K562 (cell line): ENCODE data around the gene RANBP3. TPM values are rescaled to one million over a fixed set of nuclear protein-coding genes. Genes with fewer than 3 reads are reported as not detected.

Experiments used
- ARHGAP35 ChIP-seq: fragments of 450-650 bp; IDR thresholded peaks from 2 replicates; pipeline ENCODE4 v1.6.1; 2018; ENCODE audit not compliant: partially characterized antibody
- ATF2 ChIP-seq: sonication (generic); formaldehyde crosslinking; IDR thresholded peaks from 2 replicates; pipeline ENCODE4 v1.8.1; 2022; ENCODE audit warnings: missing genetic modification reagents
- CREB3 ChIP-seq: fragments of 450-650 bp; conservative IDR thresholded peaks from 2 replicates; pipeline ENCODE4 v1.6.1; 2016; ENCODE audit warnings: missing genetic modification characterization, low read depth, mild to moderate bottlenecking, missing compliant biosample characterization, moderate library complexity
- HMBOX1 ChIP-seq: sonication (generic); IDR thresholded peaks from 2 replicates; pipeline ENCODE4 v1.6.1; 2016
- NFRKB ChIP-seq: fragments of 450-650 bp; IDR thresholded peaks from 2 replicates; pipeline ENCODE4 v1.6.1; 2016; ENCODE audit warnings: low read depth
- PATZ1 ChIP-seq: fragments of 250-450 bp; sonication (Bioruptor Pico); IDR thresholded peaks from 2 replicates; pipeline ENCODE4 v1.5.0; 2020; ENCODE audit warnings: mild to moderate bottlenecking, borderline replicate concordance
- PTTG1 ChIP-seq: fragments of 450-650 bp; IDR thresholded peaks from 2 replicates; pipeline ENCODE4 v1.6.1; 2016; ENCODE audit warnings: low read depth, mild to moderate bottlenecking, missing genetic modification characterization, missing compliant biosample characterization
- SNRNP70 ChIP-seq: fragments of 200-400 bp; formaldehyde crosslinking; optimal IDR thresholded peaks from 2 replicates; pipeline ENCODE3; 2017; ENCODE audit warnings: low read depth, low read length
- SREBF2 ChIP-seq: sonication (generic); formaldehyde crosslinking; IDR thresholded peaks from 2 replicates; pipeline ENCODE4 v1.4.0; 2020; ENCODE audit warnings: mild to moderate bottlenecking, missing genetic modification reagents
- THRA ChIP-seq: fragments of 450-650 bp; IDR thresholded peaks from 2 replicates; pipeline ENCODE4 v1.6.1; 2017; ENCODE audit warnings: mild to moderate bottlenecking, moderate library complexity
- ZBTB9 ChIP-seq: fragments of 450-650 bp; formaldehyde crosslinking; IDR thresholded peaks from 2 replicates; pipeline ENCODE4 v1.4.0; 2020; ENCODE audit warnings: mild to moderate bottlenecking, moderate library complexity
- ZNF347 ChIP-seq: fragments of 450-650 bp; formaldehyde crosslinking; IDR thresholded peaks from 2 replicates; pipeline ENCODE4 v1.4.0; 2020; ENCODE audit warnings: low read depth, mild to moderate bottlenecking, moderate library complexity
- ZNF518B ChIP-seq: fragments of 250-450 bp; sonication (Bioruptor Pico); IDR thresholded peaks from 2 replicates; pipeline ENCODE4 v1.5.0; 2021; ENCODE audit warnings: mild to moderate bottlenecking, moderate library complexity
- ZNF75A ChIP-seq: fragments of 450-650 bp; formaldehyde crosslinking; IDR thresholded peaks from 2 replicates; pipeline ENCODE4 v1.4.0; 2020; ENCODE audit warnings: mild to moderate bottlenecking
- polyA plus RNA-seq, 8 experiments: library from polyadenylated mRNA; depleted of rRNA in 4 of 8; stranded (reverse) in 5 of 8; unstranded in 3 of 8; fragments of >200 nt; fragmentation: Nextera tagmentation in 2 of 8; fragmentation: Illumina TruSeq in 1 of 8; extraction: Ambion mirVana in 2 of 8; extraction: Trizol in 1 of 8; gene quantifications; 2 replicates each; pipeline versions ENCODE4 v1.2.1 to v1.2.3, GENCODE V29; 2011 to 2014; ENCODE audit warnings: inconsistent platforms in 1 of 8, missing spikeins in 1 of 8
- total RNA-seq, 7 experiments: library from RNA; depleted of rRNA in 6 of 7; stranded (reverse); fragments of >200 nt in 6 of 7; fragmentation: Illumina TruSeq in 2 of 7; extraction: Trizol in 2 of 7; gene quantifications; 2 replicates each; pipeline versions ENCODE4 v1.2.1 to v1.2.3, GENCODE V29; 2011 to 2021; ENCODE audit warnings: low replicate concordance in 1 of 7

Gene RANBP3
- total and polyA plus RNA-seq, 9 of the 15 experiments (the other 6 are each of a cell fraction or from before 2014, with no cell fraction given): 0.90 to 95.1 (median 63.2) TPM

GRCh38 chr19:5893907-5894703 is 83.8 kb downstream of the RANBP3 start (continued):
- no peak for TF ChIP-seq PTTG1 (tag)
- no peak for TF ChIP-seq PATZ1 (CRISPR knock-in tag)
- no peak for TF ChIP-seq ZNF347 (CRISPR knock-in tag)
- TF ChIP-seq ATF2 (CRISPR knock-in tag): no peak
- TF ChIP-seq SREBF2 (CRISPR knock-in tag): no peak
- no peak for TF ChIP-seq NFRKB
- no peak for TF ChIP-seq ZNF75A (CRISPR knock-in tag)
- no peak for TF ChIP-seq ARHGAP35
- no peak for TF ChIP-seq ZNF518B (CRISPR knock-in tag)
- no peak for TF ChIP-seq HMBOX1
- TF ChIP-seq CREB3 (tag): no peak
- TF ChIP-seq ZBTB9 (CRISPR knock-in tag): peak; percentile 26; the same call in 1 of the 2 replicates
- no peak for TF ChIP-seq THRA
- no peak for TF ChIP-seq SNRNP70
